Measurements from ENCODE around the gene CBY2.

The CBY2 gene

GRCh38 chr13:45702869-45703391 is 810 bp downstream of the CBY2 start:
- DNase-seq, result no peak

GRCh38 chr13:45704211-45704739 is 2.2 kb downstream of the CBY2 start:
- no peak for DNase-seq

- DNase-seq, result no peak
Measured at GRCh38 chr13:45704854-45705695, 3.0 kb downstream of the CBY2 start.

GRCh38 chr13:45705918-45706317 is 3.8 kb downstream of the CBY2 start:
- no peak for DNase-seq

GRCh38 chr13:45707516-45708100 is 5.5 kb downstream of the CBY2 start:
- DNase-seq, result no peak

GRCh38 chr13:45711951-45712350 is 9.8 kb downstream of the CBY2 start:
- no peak for DNase-seq

GRCh38 chr13:45713106-45713690 is 11.1 kb downstream of the CBY2 start:
- DNase-seq, result no peak

GRCh38 chr13:45713721-45714120 is 11.6 kb downstream of the CBY2 start:
- no peak for DNase-seq

- DNase-seq, result no peak
Measured at GRCh38 chr13:45714170-45714569, 12.1 kb downstream of the CBY2 start.

GRCh38 chr13:45715351-45715750 is 13.2 kb downstream of the CBY2 start:
- DNase-seq, result no peak

- DNase-seq, result no peak
Measured at GRCh38 chr13:45717349-45717748, 15.2 kb downstream of the CBY2 start.

- no peak for DNase-seq
Measured at GRCh38 chr13:45718063-45718462, 15.9 kb downstream of the CBY2 start.

GRCh38 chr13:45718992-45719391 is 16.9 kb downstream of the CBY2 start:
- DNase-seq, result no peak

- DNase-seq, result no peak
Measured at GRCh38 chr13:45721203-45721731, 19.1 kb downstream of the CBY2 start.

GRCh38 chr13:45723798-45724197 is 21.7 kb downstream of the CBY2 start:
- DNase-seq, result no peak

GRCh38 chr13:45728759-45729158 is 26.6 kb downstream of the CBY2 start:
- DNase-seq, result no peak

GRCh38 chr13:45731455-45731854 is 29.3 kb downstream of the CBY2 start:
- no peak for DNase-seq

GRCh38 chr13:45732916-45733315 is 30.8 kb downstream of the CBY2 start:
- no peak for DNase-seq

- no peak for DNase-seq
Measured at GRCh38 chr13:45733361-45733760, 31.2 kb downstream of the CBY2 start.

GRCh38 chr13:45737571-45738017 is 35.5 kb downstream of the CBY2 start:
- no peak for DNase-seq

- DNase-seq, result no peak
Measured at GRCh38 chr13:45742985-45743384, 40.9 kb downstream of the CBY2 start.

GRCh38 chr13:45744979-45745378 is 42.9 kb downstream of the CBY2 start:
- no peak for DNase-seq

GRCh38 chr13:45747071-45747470 is 45.0 kb downstream of the CBY2 start:
- no peak for DNase-seq

All from effector CD4-positive, alpha-beta T cell (primary cell).